ENCODE results near the gene TFDP2.

DNA sequence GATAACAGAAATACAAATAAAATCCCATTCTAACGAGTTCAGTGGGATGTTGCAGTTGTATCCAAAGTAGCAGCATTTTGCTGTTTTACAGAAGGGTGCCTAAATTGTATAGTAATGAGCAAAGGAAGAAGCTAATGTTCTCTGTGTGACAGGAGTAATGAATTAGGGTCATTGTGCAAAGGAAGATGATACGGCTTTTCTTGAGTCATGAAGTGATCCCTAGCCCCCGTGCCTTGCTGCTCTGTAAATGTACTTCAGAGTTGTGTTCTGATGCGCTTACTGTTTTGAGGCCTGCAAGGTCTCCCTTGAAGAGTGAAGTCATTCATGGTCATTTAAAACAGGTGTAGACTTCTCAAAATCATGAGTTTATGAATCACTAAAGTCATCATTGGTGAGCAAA lies 235.0 kb downstream of the TFDP2 start:
- TF ChIP-seq POLR2A (IDR thresholded peaks at IDR 0.05) (no peak), POLR2AphosphoS5 (IDR thresholded peaks at IDR 0.05) (no peak)
- TF ChIP-seq, protein P1, sequence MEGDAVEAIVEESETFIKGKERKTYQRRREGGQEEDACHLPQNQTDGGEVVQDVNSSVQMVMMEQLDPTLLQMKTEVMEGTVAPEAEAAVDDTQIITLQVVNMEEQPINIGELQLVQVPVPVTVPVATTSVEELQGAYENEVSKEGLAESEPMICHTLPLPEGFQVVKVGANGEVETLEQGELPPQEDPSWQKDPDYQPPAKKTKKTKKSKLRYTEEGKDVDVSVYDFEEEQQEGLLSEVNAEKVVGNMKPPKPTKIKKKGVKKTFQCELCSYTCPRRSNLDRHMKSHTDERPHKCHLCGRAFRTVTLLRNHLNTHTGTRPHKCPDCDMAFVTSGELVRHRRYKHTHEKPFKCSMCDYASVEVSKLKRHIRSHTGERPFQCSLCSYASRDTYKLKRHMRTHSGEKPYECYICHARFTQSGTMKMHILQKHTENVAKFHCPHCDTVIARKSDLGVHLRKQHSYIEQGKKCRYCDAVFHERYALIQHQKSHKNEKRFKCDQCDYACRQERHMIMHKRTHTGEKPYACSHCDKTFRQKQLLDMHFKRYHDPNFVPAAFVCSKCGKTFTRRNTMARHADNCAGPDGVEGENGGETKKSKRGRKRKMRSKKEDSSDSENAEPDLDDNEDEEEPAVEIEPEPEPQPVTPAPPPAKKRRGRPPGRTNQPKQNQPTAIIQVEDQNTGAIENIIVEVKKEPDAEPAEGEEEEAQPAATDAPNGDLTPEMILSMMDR (IDR thresholded peaks at IDR 0.05 in 8 of 11, conservative IDR thresholded peaks at IDR 0.05 in 3 of 11): no peak
